H1 (cell line): Measurements from ENCODE around the gene TMEM204. TPM values are rescaled to one million over a fixed set of nuclear protein-coding genes. Genes with fewer than 3 reads are reported as not detected.
A peak's percentile ranks its signal among the peaks of the same experiment; 100 is the strongest.

ENCODE experiments used
- CTCF ChIA-PET: fragments of 300-600 bp; sonication (Branson Sonifier 250); formaldehyde crosslinking; loops from one replicate; lab custom pipeline; 2021; ENCODE audit not compliant: partially characterized antibody; lab: Charles Lee
- POLR2A ChIA-PET: fragments of 300-600 bp; sonication (Branson Sonifier 250); formaldehyde crosslinking; loops from one replicate; lab custom pipeline; 2021; ENCODE audit warnings: inconsistent platforms; ENCODE audit not compliant: partially characterized antibody; lab: Charles Lee
- DNase-seq, 2 experiments: peaks; one replicate each; pipeline versions ENCODE4 v3.0.0 to v3.0.0-alpha.2; 2010 to 2022; ENCODE audit warnings: low spot score in 2 of 2, low read depth in 1 of 2, mixed read lengths in 1 of 2
- FAIRE-seq: peaks from 2 replicates; lab custom pipeline; 2011; peaks lifted over from hg19 to GRCh38; lab: Jason Lieb, UNC
- H2AFZ ChIP-seq: 2 replicates; pipeline ENCODE4 v1.8.1; 2012; ENCODE audit warnings: low read length, inconsistent platforms
- H2AK5ac ChIP-seq: 2 replicates; pipeline ENCODE4 v1.6.1; 2013; ENCODE audit warnings: low read depth, low read length
- H2BK120ac ChIP-seq: replicated peaks from 2 replicates; pipeline ENCODE3; 2013; ENCODE audit warnings: low read depth, low read length, inconsistent platforms
- H2BK12ac ChIP-seq: 2 replicates; pipeline ENCODE4 v1.6.1; 2013; ENCODE audit warnings: low read depth, low read length
- H2BK15ac ChIP-seq: 2 replicates; pipeline ENCODE4 v1.6.1; 2013; ENCODE audit warnings: low read length
- H2BK20ac ChIP-seq: 2 replicates; pipeline ENCODE4 v1.6.1; 2013; ENCODE audit warnings: low read length
- H2BK5ac ChIP-seq: 2 replicates; pipeline ENCODE4 v1.6.1; 2013; ENCODE audit warnings: low read depth, low read length
- H3K14ac ChIP-seq: 2 replicates; pipeline ENCODE4 v1.6.1; 2013; ENCODE audit warnings: inconsistent platforms; ENCODE audit not compliant: insufficient read length
- H3K18ac ChIP-seq: 2 replicates; pipeline ENCODE4 v1.6.1; 2013; ENCODE audit warnings: low read length; ENCODE audit errors: extremely low read depth
- H3K23ac ChIP-seq: 2 replicates; pipeline ENCODE4 v1.6.1; 2013; ENCODE audit warnings: inconsistent platforms; ENCODE audit not compliant: insufficient read length
- H3K23me2 ChIP-seq: 2 replicates; pipeline ENCODE4 v1.6.1; 2013; ENCODE audit warnings: low read depth, low read length
- H3K27ac ChIP-seq: 2 replicates; pipeline ENCODE4 v1.6.1; 2011; ENCODE audit warnings: low read depth, low read length, inconsistent platforms
- H3K27me3 ChIP-seq, 4 experiments: replicated peaks in 1 of 4; 1 replicate in 1 of 4; 2 replicates in 3 of 4; pipeline versions ENCODE4 v1.6.1 to v1.8.1; 2011 to 2013; ENCODE audit warnings: low read length in 3 of 4, mild to moderate bottlenecking in 3 of 4, inconsistent platforms in 2 of 4, mixed read lengths in 2 of 4, moderate library complexity in 1 of 4; ENCODE audit not compliant: control insufficient read depth in 3 of 4, insufficient read depth in 3 of 4; ENCODE audit errors: extremely low read depth in 1 of 4
- H3K36me3 ChIP-seq, 4 experiments: 2 replicates each; pipeline versions ENCODE4 v1.6.1 to v1.8.1; 2011 to 2013; ENCODE audit warnings: mild to moderate bottlenecking in 4 of 4, low read length in 3 of 4, moderate library complexity in 2 of 4, control low read depth in 1 of 4, inconsistent platforms in 1 of 4; ENCODE audit not compliant: insufficient read depth in 4 of 4, control insufficient read depth in 2 of 4
- H3K4ac ChIP-seq: replicated peaks from 2 replicates; pipeline ENCODE3; 2013; ENCODE audit warnings: low read length, low read depth, mixed read lengths, inconsistent platforms; ENCODE audit not compliant: insufficient read length
- H3K4me1 ChIP-seq, 4 experiments: replicated peaks in 1 of 4; 1 replicate in 1 of 4; 2 replicates in 3 of 4; pipeline versions ENCODE4 v1.6.1 to v1.8.1; 2011 to 2013; ENCODE audit warnings: low read length in 3 of 4, inconsistent platforms in 2 of 4, mixed read lengths in 1 of 4; ENCODE audit not compliant: insufficient read depth in 4 of 4, control insufficient read depth in 3 of 4
- H3K4me2 ChIP-seq, 2 experiments: 2 replicates each; pipeline versions ENCODE4 v1.6.1 to v1.8.1; 2011 to 2013; ENCODE audit warnings: low read depth in 2 of 2, low read length in 2 of 2, control low read depth in 1 of 2, inconsistent platforms in 1 of 2, mild to moderate bottlenecking in 1 of 2; ENCODE audit not compliant: insufficient read depth in 1 of 2
- H3K4me3 ChIP-seq, 4 experiments: fragments of 200-600, 300-600 bp in 1 of 4; sonication (generic), shearing (Covaris generic), sonication (Bioruptor Twin) in 1 of 4; 2 replicates each; pipeline versions ENCODE4 v1.5.1 to v1.8.1; 2011 to 2016; ENCODE audit warnings: low read length in 4 of 4, low read depth in 3 of 4, control low read depth in 2 of 4, inconsistent platforms in 2 of 4, mild to moderate bottlenecking in 2 of 4, mixed read lengths in 1 of 4, moderate library complexity in 1 of 4; ENCODE audit not compliant: insufficient read depth in 2 of 4; ENCODE audit errors: extremely low read depth in 1 of 4
- H3K56ac ChIP-seq: replicated peaks from 2 replicates; pipeline ENCODE3; 2013; ENCODE audit warnings: low read depth, mild to moderate bottlenecking, mixed read lengths, low read length, inconsistent platforms; ENCODE audit not compliant: insufficient read length
- H3K79me1 ChIP-seq: 2 replicates; pipeline ENCODE4 v1.6.1; 2013; ENCODE audit warnings: low read depth, low read length, control low read depth
- H3K79me2 ChIP-seq, 2 experiments: 2 replicates each; pipeline versions ENCODE4 v1.6.1 to v1.8.1; 2012 to 2013; ENCODE audit warnings: low read length in 2 of 2, mild to moderate bottlenecking in 2 of 2, inconsistent platforms in 1 of 2; ENCODE audit not compliant: insufficient read depth in 2 of 2, control insufficient read depth in 1 of 2
- H3K9ac ChIP-seq, 4 experiments: replicated peaks in 1 of 4; 1 replicate in 1 of 4; 2 replicates in 3 of 4; pipeline versions ENCODE4 v1.6.1 to v1.8.1; 2011 to 2013; ENCODE audit warnings: low read depth in 3 of 4, low read length in 3 of 4, control low read depth in 2 of 4, mild to moderate bottlenecking in 2 of 4, moderate library complexity in 2 of 4, inconsistent platforms in 1 of 4; ENCODE audit errors: extremely low read depth in 1 of 4
- H3K9me3 ChIP-seq, 2 experiments: 2 replicates each; pipeline versions ENCODE4 v1.6.1 to v1.8.1; 2012 to 2013; ENCODE audit warnings: mild to moderate bottlenecking in 2 of 2, moderate library complexity in 2 of 2, control low read depth in 1 of 2, inconsistent platforms in 1 of 2, low read depth in 1 of 2, low read length in 1 of 2, mixed read lengths in 1 of 2; ENCODE audit not compliant: insufficient read depth in 2 of 2
- H4K20me1 ChIP-seq, 2 experiments: replicated peaks in 1 of 2; 2 replicates each; pipeline versions ENCODE3 to v1.8.1; 2011 to 2013; ENCODE audit warnings: inconsistent platforms in 2 of 2, low read length in 2 of 2, mild to moderate bottlenecking in 1 of 2; ENCODE audit not compliant: insufficient read depth in 2 of 2, control insufficient read depth in 1 of 2
- H4K5ac ChIP-seq: 2 replicates; pipeline ENCODE4 v1.6.1; 2013; ENCODE audit warnings: low read length, low read depth, mixed read lengths, inconsistent platforms; ENCODE audit not compliant: insufficient read length
- H4K8ac ChIP-seq: 2 replicates; pipeline ENCODE4 v1.8.0; 2013; ENCODE audit warnings: mild to moderate bottlenecking, moderate library complexity, low read length, inconsistent platforms; ENCODE audit not compliant: insufficient read depth; ENCODE audit errors: extremely low read depth
- H4K91ac ChIP-seq: replicated peaks from 2 replicates; pipeline ENCODE3; 2013; ENCODE audit warnings: low read length, mixed read lengths, inconsistent platforms; ENCODE audit not compliant: insufficient read length
- EP300 ChIP-seq, 2 experiments: IDR thresholded peaks; 1 replicate in 1 of 2; 2 replicates in 1 of 2; pipeline ENCODE4 v1.6.1; 2011 to 2012; ENCODE audit warnings: low read depth in 2 of 2, low read length in 2 of 2, mild to moderate bottlenecking in 2 of 2, borderline replicate concordance in 1 of 2, inconsistent platforms in 1 of 2, moderate library complexity in 1 of 2
- KDM1A ChIP-seq: fragments of 200-600, 300-600 bp; sonication (generic); IDR thresholded peaks from 2 replicates; pipeline ENCODE4 v1.7.1; 2016; ENCODE audit warnings: mild to moderate bottlenecking, low read length, borderline replicate concordance
- WGBS, 2 experiments: shearing (Covaris generic) in 1 of 2; methylation state at CpG; one replicate each; pipeline versions ENCODE4 v1.1.6 to v1.1.7; 2013 to 2015; ENCODE audit warnings: low lambda C conversion rate in 2 of 2, mixed read lengths in 2 of 2, inconsistent platforms in 1 of 2, low coverage in 1 of 2, missing lambda C conversion rate in 1 of 2; ENCODE audit not compliant: insufficient replicate concordance in 2 of 2, insufficient coverage in 1 of 2, insufficient read length in 1 of 2; ENCODE audit errors: extremely low coverage in 1 of 2, missing lambda C conversion rate in 1 of 2; 5-methylcytosine and 5-hydroxymethylcytosine counted together
- polyA plus RNA-seq, 7 experiments: library from polyadenylated mRNA; depleted of rRNA in 3 of 7; stranded (reverse) in 5 of 7; unstranded in 2 of 7; fragments of >200 nt in 5 of 7; fragments of 200-250 nt in 2 of 7; gene quantifications; 1 replicate in 5 of 7; 2 replicates in 1 of 7; 4 replicates in 1 of 7; pipeline versions ENCODE4 v1.2.1 to v1.2.3, GENCODE V29; 2011 to 2013; ENCODE audit warnings: missing spikeins in 2 of 7, mixed read lengths in 2 of 7
- total RNA-seq: library from RNA; stranded (reverse); fragmentation: NEBNext Ultra II Directional; extraction: Animal tissue kit (Norgen Biotek cat#: 25700); gene quantifications from 2 replicates; pipeline ENCODE4 v1.2.1, GENCODE V29; 2021

TMEM204 gene
- total and polyA plus RNA-seq, 2 of the 8 experiments (the other 6 are each of a cell fraction or from before 2014, with no cell fraction given) = not detected

DNA sequence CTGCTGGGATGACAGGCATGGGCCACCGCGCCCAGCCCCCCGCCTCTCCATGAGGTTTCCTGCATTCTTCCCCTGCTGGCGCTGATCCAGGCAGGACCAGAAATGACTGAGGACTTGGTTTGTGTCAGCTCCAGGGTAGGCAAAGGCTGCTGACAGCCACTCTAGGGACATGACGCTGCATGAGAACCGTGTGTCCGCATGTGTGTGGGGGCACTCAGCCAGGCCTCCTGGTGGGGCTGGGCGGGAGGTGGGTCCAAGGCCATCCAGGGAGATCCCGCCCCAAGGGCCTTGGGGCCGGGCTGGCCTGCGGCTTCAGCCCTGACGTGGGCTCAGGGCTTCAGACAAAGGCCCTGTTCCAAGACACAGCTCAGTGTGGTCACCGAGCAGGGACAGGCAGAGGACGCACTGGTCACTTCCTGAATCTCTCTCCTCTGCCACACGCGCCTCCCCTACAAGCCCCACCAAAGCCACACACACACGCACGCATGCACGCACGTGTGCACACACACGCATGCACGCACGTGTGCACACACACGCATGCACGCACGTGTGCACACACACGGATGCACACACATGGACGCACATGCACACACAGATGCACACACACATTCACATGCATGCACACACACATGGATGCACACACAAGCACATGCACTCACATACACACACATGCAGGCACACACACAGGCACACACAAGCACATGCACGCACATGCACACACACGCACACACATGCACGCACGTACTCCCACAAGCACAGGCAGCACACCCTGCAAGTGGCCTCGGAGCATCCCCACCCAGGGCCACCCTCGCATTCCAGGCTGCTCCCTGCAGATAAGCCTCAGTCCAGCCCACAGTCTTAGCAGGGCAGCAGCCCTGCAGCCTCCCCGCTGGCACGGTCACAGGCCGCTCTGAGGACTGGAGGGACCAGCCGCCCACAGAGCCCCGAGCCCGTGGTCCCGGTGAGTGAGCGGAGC is 5.3 kb upstream of the TMEM204 start:
- Histone ChIP-seq H3K27ac (no peak overlapping the region), H3K23me2 (no peaks in the 10 kb centered on the region), H2AK5ac (peak overlapping the region; percentile 94; the same call in 1 of the 2 replicates), H3K36me3 (peaks cover 0 to 3% (median 0%) of the 10 kb centered on the region in 4 experiments; a peak in 3 of 8 replicates), H3K4me2 (no peak overlapping the region), H3K9me3 (no peaks in the 10 kb centered on the region), H3K4me3 (no peak overlapping the region), H3K27me3 (no peaks in the 10 kb centered on the region), H2BK20ac (0 out of 2 replicates have a peak overlapping the region, but pooled peaks have one; percentile 72), H3K14ac (no peak overlapping the region), H2BK5ac (peak overlapping the region; percentile 75; the same call in 1 of the 2 replicates), H4K20me1 (peaks cover 2 to 5% of the 10 kb centered on the region in 2 experiments), H2AFZ (no peak overlapping the region), H3K4me1 (no peaks in the 10 kb centered on the region; a peak in 1 of 7 replicates), H3K79me1 (no peaks in the 10 kb centered on the region), H2BK15ac (no peak overlapping the region; the same call in 1 of the 2 replicates), H4K5ac (no peak overlapping the region), H3K56ac (no peak overlapping the region), H3K4ac (peak overlapping the region; percentile 78), H2BK12ac (peak overlapping the region; percentile 97; the same call in 1 of the 2 replicates), H4K91ac (no peak overlapping the region), H3K23ac (no peak overlapping the region), H3K79me2 (no peaks in the 10 kb centered on the region), H2BK120ac (no peak overlapping the region), H3K18ac (no peak overlapping the region; the same call in 1 of the 2 replicates), H4K8ac (peak overlapping the region; percentile 79), H3K9ac (no peak overlapping the region; a peak in 1 of 7 replicates)
- no peak for DNase-seq
- ChIA-PET POLR2A (interaction anchor here (0.7 to 2.0 kb wide), 5 partner anchors 16 to 241 kb away, joined by 3 to 8 read pairs (median 3); no protein-coding TSS in a partner anchor), CTCF (interaction anchor here (3.2 kb wide), 1 partner anchor 11 kb away, joined by 11 read pairs; no protein-coding TSS in a partner anchor)
- TF ChIP-seq KDM1A = peak; percentile 54; the same call in 1 of the 2 replicates
- no peak for TF ChIP-seq EP300 (IDR thresholded peaks at IDR 0.05; ENCODE audit: borderline replicate concordance in 1 of 2, low read depth in 2 of 2, low read length in 2 of 2)
- WGBS, 2 experiments = 93% methylated on average over 42 of the region's 42 CpGs; no CpG with 5 or more reads in 1 of the 2 experiments
- FAIRE-seq = no peak
